HepG2 (cell line): ENCODE measurements around the gene CEBPB. TPM values are rescaled to one million over a fixed set of nuclear protein-coding genes. Genes with fewer than 3 reads are reported as not detected.

Experiments
- CEBPB ChIP-seq: IDR thresholded peaks from 2 replicates; pipeline ENCODE4 v1.6.1; 2011; ENCODE audit warnings: low read depth, low read length, improper control_type of control experiment, borderline replicate concordance
- MAF1 ChIP-seq: sonication (generic); formaldehyde crosslinking; IDR thresholded peaks from 2 replicates; pipeline ENCODE4 v1.5.0; 2020; ENCODE audit warnings: missing genetic modification reagents, borderline replicate concordance
- NBN ChIP-seq: fragments of 450-650 bp; conservative IDR thresholded peaks from 2 replicates; pipeline ENCODE4 v1.6.1; 2017
- NCOA2 ChIP-seq: sonication (generic); formaldehyde crosslinking; IDR thresholded peaks from 2 replicates; pipeline ENCODE4 v1.8.0; 2022; ENCODE audit warnings: inconsistent platforms
- NCOR1 ChIP-seq: fragments of 200-600 bp; sonication (generic); IDR thresholded peaks from 2 replicates; pipeline ENCODE4 v1.7.0; 2017; ENCODE audit warnings: antibody characterized with exemption, low read length, borderline replicate concordance
- RFX5 ChIP-seq: IDR thresholded peaks from 2 replicates; pipeline ENCODE4 v1.6.1; 2011; ENCODE audit warnings: low read depth, low read length, improper control_type of control experiment
- SIN3A ChIP-seq: IDR thresholded peaks from 2 replicates; pipeline ENCODE4 v1.6.1; 2011; ENCODE audit warnings: low read depth, mild to moderate bottlenecking, control low read depth, low read length, borderline replicate concordance
- SRSF4 ChIP-seq: fragments of 200-400 bp; formaldehyde crosslinking; IDR thresholded peaks from one replicate; pipeline ENCODE4 v1.6.1; 2018; ENCODE audit warnings: mild to moderate bottlenecking, low read depth, low read length, moderate library complexity; ENCODE audit not compliant: poor library complexity, severe bottlenecking
- SRSF9 ChIP-seq: fragments of 200-400 bp; formaldehyde crosslinking; IDR thresholded peaks from 2 replicates; pipeline ENCODE4 v1.6.1; 2018; ENCODE audit warnings: borderline replicate concordance, mild to moderate bottlenecking, low read depth, low read length; ENCODE audit not compliant: insufficient read depth, poor library complexity, severe bottlenecking
- ZBTB44 ChIP-seq: sonication (generic); formaldehyde crosslinking; IDR thresholded peaks from 2 replicates; pipeline ENCODE4 v1.4.0; 2020; ENCODE audit warnings: missing genetic modification reagents
- ZNF644 ChIP-seq: IDR thresholded peaks from 2 replicates; pipeline ENCODE4 v1.6.1; 2016; ENCODE audit warnings: low read depth
- ZSCAN21 ChIP-seq: sonication (generic); formaldehyde crosslinking; IDR thresholded peaks from 2 replicates; pipeline ENCODE4 v1.8.0; 2022; ENCODE audit warnings: mild to moderate bottlenecking, missing genetic modification reagents, moderate library complexity, borderline replicate concordance
- polyA plus RNA-seq, 8 experiments: library from polyadenylated mRNA; depleted of rRNA in 3 of 8; stranded (reverse) in 7 of 8; unstranded in 1 of 8; fragments of >200 nt; fragmentation: Illumina TruSeq in 4 of 8; extraction: Trizol in 4 of 8; gene quantifications; 2 replicates each; pipeline versions ENCODE4 v1.2.1 to v1.2.3, GENCODE V29; 2011 to 2016; ENCODE audit warnings: low read depth in 4 of 8, missing spikeins in 1 of 8, mixed read lengths in 1 of 8; ENCODE audit not compliant: insufficient read depth in 1 of 8
- total RNA-seq, 5 experiments: library from RNA; depleted of rRNA; stranded (reverse); fragments of >200 nt; fragmentation: Illumina TruSeq; extraction: Trizol; gene quantifications; 2 replicates each; pipeline ENCODE4 v1.2.3, GENCODE V29; 2016; ENCODE audit warnings: low read depth in 1 of 5
- TF ChIP-seq, protein P1 (sequence below): sonication (generic); formaldehyde crosslinking; IDR thresholded peaks from one replicate; pipeline ENCODE4 v1.5.1; 2020; ENCODE audit warnings: mild to moderate bottlenecking, missing genetic modification reagents; ENCODE audit errors: not compliant biosample characterization
- TF ChIP-seq, protein P2 (sequence below): sonication (generic); formaldehyde crosslinking; IDR thresholded peaks from 2 replicates; pipeline ENCODE4 v1.5.0; 2020; ENCODE audit warnings: mild to moderate bottlenecking, missing genetic modification reagents
- TF ChIP-seq, protein P3 (sequence below): sonication (generic); formaldehyde crosslinking; IDR thresholded peaks from 2 replicates; pipeline ENCODE4 v1.5.1; 2020; ENCODE audit warnings: missing genetic modification reagents, mild to moderate bottlenecking, borderline replicate concordance

Gene CEBPB
- total and polyA plus RNA-seq, 2 of the 13 experiments (the other 11 are each of a cell fraction or from before 2014, with no cell fraction given), result 18.5 to 28.2 TPM

DNA sequence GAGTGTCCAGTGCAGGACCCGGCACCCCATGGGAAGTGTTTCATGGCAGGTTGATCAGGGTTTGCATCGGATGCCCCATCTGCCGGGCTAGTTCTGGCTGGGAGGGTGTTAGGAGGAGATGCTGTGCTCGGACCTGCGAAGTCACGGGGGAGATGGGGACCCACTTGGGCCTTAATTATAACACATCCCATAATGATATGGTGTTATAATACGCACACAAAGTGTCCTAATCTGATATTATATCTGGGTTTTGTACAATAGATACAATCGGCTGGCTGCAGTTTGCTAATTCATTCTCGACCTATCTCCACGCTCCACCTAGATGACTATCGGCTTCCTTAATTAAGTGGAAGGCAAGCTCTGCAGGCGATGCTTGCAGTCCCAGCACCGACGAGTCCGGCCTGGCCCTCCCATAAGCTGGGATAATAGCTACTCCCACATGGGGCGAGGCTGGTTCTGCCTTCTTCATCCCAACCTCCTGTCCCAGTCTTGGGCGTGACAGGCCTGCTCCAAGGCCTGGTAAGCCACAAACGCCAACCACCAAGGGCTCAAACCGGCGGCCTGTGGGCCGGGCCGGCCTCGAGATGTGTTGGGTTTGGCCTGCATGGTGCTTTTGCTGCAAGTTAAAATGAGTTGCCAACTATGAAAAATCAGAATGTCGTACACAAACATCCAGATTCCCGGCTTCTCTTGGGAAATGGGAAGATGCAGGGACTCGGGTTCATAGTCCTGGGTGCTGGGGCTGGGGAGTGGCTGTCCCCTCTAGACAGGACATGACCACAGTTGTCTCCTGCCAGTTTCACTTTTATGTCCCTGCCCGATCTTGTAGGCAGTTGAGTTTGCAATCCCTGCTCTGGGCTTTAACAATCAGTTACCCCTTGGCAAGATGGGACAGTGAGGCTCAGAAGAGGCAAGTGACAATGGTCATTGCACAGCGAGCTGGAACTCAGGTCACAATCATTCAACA lies 32.7 kb downstream of the CEBPB start (continued):
- TF ChIP-seq, protein P1, sequence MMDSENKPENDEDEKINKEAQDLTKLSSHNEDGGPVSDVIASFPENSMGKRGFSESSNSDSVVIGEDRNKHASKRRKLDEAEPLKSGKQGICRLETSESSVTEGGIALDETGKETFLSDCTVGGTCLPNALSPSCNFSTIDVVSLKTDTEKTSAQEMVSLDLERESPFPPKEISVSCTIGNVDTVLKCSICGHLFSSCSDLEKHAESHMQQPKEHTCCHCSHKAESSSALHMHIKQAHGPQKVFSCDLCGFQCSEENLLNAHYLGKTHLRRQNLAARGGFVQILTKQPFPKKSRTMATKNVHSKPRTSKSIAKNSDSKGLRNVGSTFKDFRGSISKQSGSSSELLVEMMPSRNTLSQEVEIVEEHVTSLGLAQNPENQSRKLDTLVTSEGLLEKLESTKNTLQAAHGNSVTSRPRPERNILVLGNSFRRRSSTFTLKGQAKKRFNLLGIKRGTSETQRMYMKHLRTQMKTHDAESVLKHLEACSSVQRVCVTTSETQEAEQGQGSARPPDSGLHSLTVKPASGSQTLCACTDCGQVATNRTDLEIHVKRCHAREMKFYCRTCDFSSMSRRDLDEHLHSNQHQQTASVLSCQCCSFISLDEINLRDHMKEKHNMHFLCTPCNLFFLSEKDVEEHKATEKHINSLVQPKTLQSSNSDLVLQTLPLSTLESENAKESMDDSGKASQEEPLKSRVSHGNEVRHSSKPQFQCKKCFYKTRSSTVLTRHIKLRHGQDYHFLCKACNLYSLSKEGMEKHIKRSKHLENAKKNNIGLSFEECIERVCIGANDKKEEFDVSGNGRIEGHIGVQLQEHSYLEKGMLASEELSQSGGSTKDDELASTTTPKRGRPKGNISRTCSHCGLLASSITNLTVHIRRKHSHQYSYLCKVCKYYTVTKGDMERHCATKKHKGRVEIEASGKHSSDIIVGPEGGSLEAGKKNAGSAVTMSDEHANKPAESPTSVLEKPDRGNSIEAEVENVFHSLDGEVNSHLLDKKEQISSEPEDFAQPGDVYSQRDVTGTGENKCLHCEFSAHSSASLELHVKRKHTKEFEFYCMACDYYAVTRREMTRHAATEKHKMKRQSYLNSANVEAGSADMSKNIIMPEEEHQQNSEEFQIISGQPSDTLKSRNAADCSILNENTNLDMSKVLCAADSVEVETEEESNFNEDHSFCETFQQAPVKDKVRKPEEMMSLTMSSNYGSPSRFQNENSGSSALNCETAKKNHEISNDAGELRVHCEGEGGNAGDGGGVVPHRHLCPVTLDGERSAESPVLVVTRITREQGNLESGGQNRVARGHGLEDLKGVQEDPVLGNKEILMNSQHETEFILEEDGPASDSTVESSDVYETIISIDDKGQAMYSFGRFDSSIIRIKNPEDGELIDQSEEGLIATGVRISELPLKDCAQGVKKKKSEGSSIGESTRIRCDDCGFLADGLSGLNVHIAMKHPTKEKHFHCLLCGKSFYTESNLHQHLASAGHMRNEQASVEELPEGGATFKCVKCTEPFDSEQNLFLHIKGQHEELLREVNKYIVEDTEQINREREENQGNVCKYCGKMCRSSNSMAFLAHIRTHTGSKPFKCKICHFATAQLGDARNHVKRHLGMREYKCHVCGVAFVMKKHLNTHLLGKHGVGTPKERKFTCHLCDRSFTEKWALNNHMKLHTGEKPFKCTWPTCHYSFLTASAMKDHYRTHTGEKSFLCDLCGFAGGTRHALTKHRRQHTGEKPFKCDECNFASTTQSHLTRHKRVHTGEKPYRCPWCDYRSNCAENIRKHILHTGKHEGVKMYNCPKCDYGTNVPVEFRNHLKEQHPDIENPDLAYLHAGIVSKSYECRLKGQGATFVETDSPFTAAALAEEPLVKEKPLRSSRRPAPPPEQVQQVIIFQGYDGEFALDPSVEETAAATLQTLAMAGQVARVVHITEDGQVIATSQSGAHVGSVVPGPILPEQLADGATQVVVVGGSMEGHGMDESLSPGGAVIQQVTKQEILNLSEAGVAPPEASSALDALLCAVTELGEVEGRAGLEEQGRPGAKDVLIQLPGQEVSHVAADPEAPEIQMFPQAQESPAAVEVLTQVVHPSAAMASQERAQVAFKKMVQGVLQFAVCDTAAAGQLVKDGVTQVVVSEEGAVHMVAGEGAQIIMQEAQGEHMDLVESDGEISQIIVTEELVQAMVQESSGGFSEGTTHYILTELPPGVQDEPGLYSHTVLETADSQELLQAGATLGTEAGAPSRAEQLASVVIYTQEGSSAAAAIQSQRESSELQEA (CRISPR knock-in tag), result no peak
- TF ChIP-seq SRSF9, result no peak
- TF ChIP-seq, protein P2, sequence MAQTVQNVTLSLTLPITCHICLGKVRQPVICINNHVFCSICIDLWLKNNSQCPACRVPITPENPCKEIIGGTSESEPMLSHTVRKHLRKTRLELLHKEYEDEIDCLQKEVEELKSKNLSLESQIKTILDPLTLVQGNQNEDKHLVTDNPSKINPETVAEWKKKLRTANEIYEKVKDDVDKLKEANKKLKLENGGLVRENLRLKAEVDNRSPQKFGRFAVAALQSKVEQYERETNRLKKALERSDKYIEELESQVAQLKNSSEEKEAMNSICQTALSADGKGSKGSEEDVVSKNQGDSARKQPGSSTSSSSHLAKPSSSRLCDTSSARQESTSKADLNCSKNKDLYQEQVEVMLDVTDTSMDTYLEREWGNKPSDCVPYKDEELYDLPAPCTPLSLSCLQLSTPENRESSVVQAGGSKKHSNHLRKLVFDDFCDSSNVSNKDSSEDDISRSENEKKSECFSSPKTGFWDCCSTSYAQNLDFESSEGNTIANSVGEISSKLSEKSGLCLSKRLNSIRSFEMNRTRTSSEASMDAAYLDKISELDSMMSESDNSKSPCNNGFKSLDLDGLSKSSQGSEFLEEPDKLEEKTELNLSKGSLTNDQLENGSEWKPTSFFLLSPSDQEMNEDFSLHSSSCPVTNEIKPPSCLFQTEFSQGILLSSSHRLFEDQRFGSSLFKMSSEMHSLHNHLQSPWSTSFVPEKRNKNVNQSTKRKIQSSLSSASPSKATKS (CRISPR knock-in tag), result no peak
- no peak for TF ChIP-seq NCOA2 (CRISPR knock-in tag)
- no peak for TF ChIP-seq ZSCAN21 (CRISPR knock-in tag)
- no peak for TF ChIP-seq SIN3A
- no peak for TF ChIP-seq SRSF4
- no peak for TF ChIP-seq CEBPB
- TF ChIP-seq MAF1, result no peak
- TF ChIP-seq NCOR1, result no peak
- TF ChIP-seq, protein P3, sequence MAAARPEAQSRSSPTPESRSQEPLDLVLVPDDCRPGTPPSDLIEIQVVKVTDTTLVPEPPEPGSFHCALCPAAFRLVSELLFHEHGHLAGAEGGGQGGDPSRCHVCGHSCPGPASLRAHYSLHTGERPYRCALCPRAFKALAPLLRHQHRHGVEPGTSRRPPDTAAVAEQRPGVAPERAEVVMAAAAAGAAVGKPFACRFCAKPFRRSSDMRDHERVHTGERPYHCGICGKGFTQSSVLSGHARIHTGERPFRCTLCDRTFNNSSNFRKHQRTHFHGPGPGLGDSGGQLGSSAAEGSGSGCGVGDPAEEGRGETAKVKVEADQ (CRISPR knock-in tag), result no peak
- 0 out of 2 replicates have a peak, but pooled peaks have one; percentile 35 for TF ChIP-seq ZNF644 (CRISPR knock-in tag)
- no peak for TF ChIP-seq NBN
- no peak for TF ChIP-seq RFX5
- no peak for TF ChIP-seq ZBTB44
